Mucosa of stomach (tissue), 1 donor: Measurements from ENCODE around the gene SAMD4B.
"Not testable (repeated sequence)": the region's sequence is repeated elsewhere in the genome, so short reads cannot be mapped to it uniquely, and the experiment has no call there.

Experiments
- H3K27me3 ChIP-seq: one replicate; pipeline ENCODE4 v1.7.0; 2013; ENCODE audit warnings: mild to moderate bottlenecking, low read length; ENCODE audit not compliant: control insufficient read depth, insufficient read depth
- H3K36me3 ChIP-seq: one replicate; pipeline ENCODE4 v1.7.0; 2013; ENCODE audit warnings: low read length; ENCODE audit not compliant: control insufficient read depth, insufficient read depth
- H3K4me1 ChIP-seq: one replicate; pipeline ENCODE4 v1.7.0; 2013; ENCODE audit warnings: mild to moderate bottlenecking, low read length; ENCODE audit not compliant: control insufficient read depth, insufficient read depth
- H3K4me3 ChIP-seq: one replicate; pipeline ENCODE4 v1.7.0; 2013; ENCODE audit warnings: low read length
- H3K9ac ChIP-seq: one replicate; pipeline ENCODE4 v1.7.0; 2013; ENCODE audit warnings: mild to moderate bottlenecking, low read length, moderate library complexity
- H3K9me3 ChIP-seq: one replicate; pipeline ENCODE4 v1.7.0; 2013; ENCODE audit warnings: mild to moderate bottlenecking, low read length, moderate library complexity; ENCODE audit not compliant: control insufficient read depth
- donor health status: Pancreatic carcinoma.

Gene SAMD4B

DNA sequence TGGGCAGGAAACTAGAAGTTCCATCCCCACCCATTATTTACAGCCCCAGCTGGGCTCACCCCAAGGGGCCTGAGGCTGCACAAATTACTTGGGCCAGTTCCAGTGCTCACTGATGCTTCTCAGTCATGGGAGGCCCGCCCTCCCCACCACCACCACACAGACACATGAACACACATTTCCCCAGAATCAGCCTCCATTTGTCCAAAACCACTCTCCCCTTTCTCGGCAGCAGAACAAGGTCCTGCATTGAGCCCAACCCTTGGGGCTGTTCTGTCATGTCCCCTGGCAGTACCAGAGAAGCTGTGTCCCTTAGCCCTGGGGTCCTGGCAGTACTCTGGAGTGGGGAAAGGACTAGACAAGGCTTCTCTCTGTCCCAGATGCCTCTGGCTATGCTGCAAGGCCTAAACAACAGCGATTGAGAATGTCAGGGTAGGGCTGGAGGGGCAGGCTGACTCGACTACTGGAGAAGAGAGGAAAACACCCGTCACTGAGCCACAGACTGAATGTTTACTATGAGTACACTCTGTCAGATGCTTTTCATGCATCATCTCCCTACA, 21.8 kb downstream of the SAMD4B start:
- Histone ChIP-seq H3K4me1 (peaks cover 15% of the 10 kb centered on the region), H3K27me3 (no peaks in the 10 kb centered on the region), H3K9me3 (no peaks in the 10 kb centered on the region), H3K4me3 (no peak overlapping the region), H3K9ac (no peak overlapping the region), H3K36me3 (no peaks in the 10 kb centered on the region)

DNA sequence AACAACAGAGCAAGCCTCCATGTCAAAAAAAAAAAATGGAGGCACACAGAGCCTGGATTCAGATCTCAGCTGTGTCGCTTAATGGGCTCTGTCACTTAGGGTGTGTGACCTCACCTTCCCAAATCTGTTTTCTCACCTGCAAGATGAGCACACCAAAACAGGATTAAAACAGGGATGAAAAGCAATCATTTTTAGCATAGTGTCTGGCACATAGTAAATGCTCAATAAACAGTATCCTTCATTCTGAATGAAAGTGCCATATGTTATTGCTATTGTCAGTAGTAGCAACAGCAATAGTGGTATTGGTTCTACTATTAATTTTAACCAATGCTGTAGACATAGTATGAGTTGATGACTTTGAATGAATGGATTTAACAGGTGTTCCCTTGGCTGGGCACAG, 23.3 kb downstream of the SAMD4B start:
- Histone ChIP-seq H3K27me3 (no peaks in the 10 kb centered on the region), H3K36me3 (peaks cover 2% of the 10 kb centered on the region), H3K4me3 (no peak overlapping the region), H3K9ac (no peak overlapping the region), H3K9me3 (no peaks in the 10 kb centered on the region), H3K4me1 (peaks cover 15% of the 10 kb centered on the region)

DNA sequence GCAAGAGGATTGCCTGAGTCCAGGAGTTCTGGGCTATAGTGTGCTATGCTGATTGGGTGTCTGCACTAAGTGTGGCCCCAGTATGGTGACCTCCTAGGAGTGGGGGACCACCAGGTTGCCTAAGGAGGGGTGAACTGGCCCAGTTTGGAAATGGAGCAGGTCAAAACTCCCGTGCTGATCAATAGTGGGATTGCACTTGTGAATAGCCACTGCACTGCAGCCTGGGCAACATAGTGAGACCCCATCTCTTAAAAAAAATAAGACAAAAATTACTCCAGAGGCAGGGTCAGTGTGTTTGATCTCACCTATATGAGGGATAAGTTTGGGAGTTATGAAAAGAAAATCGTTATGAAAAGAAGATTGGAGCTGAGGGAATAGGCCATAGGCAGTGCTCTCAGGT, 27.0 kb downstream of the SAMD4B start:
- Histone ChIP-seq H3K4me1 (peaks cover 13% of the 10 kb centered on the region), H3K4me3 (no peak overlapping the region), H3K9ac (no peak overlapping the region), H3K27me3 (no peaks in the 10 kb centered on the region), H3K9me3 (no peaks in the 10 kb centered on the region), H3K36me3 (peaks cover 5% of the 10 kb centered on the region)

DNA sequence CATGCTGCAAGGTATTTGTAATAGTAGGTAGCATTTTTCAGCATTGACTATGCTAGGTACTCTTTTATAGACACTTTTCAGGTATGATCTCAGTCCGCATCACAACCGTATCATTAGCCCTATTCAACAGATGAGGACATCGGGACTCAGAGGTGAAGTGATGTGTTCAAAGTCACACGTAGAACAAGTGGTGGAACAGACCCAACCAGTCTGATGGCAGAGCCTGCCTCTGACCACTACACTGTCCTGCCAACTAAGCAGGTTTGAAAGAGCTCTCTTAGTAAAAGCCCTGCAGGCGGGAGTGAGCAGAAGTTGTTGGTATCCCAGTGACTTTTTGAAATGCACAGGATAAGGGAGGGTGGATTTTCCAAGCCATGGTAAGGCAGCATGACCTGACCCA, 28.5 kb downstream of the SAMD4B start:
- H3K9ac ChIP-seq, result no peak overlapping the region

DNA sequence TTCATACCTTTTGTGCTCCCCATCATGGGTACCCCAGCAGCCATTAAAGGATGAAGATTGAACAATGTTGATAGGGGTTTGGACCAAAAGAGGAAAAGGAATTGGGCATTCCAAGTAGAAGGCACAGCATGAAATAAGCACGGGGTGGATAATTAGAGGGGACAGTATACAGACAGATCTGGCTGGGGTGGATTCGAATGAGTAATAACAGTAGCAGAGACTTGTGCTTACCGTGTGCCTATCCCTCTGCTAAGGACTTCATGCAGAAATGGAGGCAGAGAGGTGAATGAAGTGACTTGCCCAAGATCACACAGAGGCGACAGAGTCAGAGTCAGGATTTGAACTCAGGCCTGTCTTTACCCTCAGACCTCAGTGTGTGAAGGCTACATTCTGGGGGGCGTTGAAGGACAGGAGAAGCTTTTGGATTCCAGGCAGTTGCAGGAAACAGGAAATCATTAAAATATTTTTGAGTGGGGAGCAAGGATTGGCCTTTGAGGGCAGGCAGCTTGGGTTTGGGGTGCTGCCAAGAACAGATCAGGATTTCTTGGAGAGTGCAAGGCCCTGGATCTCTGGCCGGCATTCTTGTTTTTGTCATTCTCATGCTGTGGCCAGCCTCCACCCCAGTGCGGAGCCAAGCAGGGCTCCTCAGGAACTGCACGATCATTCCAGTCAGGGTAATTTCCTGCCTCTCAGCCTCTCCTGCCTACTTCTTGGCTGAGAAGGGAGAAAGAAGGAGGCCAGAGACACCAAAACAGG, 30.0 kb downstream of the SAMD4B start:
- Histone ChIP-seq H3K4me3 (no peak overlapping the region), H3K9me3 (no peaks in the 10 kb centered on the region), H3K27me3 (no peaks in the 10 kb centered on the region), H3K9ac (peak overlapping the region; percentile 18), H3K4me1 (peaks cover 13% of the 10 kb centered on the region), H3K36me3 (peaks cover 21% of the 10 kb centered on the region)

More for the DNA sequence above, 28.5 kb downstream of the SAMD4B start:
- H3K4me1 ChIP-seq, result peaks cover 13% of the 10 kb centered on the region
- peaks cover 9% of the 10 kb centered on the region for H3K36me3 ChIP-seq
- H3K27me3 ChIP-seq, result no peaks in the 10 kb centered on the region
- no peaks in the 10 kb centered on the region for H3K9me3 ChIP-seq
- no peak overlapping the region for H3K4me3 ChIP-seq

DNA sequence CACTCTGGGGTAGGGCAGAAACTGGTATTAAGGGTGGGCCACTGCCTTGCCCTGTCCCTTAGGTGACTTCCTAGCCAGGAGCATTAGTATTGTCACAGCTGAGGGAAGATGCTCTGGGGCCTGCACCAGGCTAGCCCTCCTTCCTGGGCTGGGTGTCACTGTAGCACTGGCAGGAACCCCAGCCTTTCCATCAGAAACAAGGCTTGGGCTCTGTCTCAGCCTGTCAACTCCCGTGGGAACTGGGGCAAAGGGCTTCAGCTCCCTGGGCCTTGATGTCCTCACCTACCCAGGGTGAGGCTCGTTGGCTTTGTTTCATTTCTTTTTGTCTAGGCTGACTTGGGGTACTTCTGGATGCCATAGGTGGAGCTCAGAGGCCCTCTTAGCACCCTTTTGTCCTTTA, 30.7 kb downstream of the SAMD4B start:
- Histone ChIP-seq H3K9me3 (no peaks in the 10 kb centered on the region), H3K4me1 (peaks cover 13% of the 10 kb centered on the region), H3K36me3 (peaks cover 28% of the 10 kb centered on the region), H3K27me3 (no peaks in the 10 kb centered on the region), H3K9ac (peak overlapping the region; percentile 18), H3K4me3 (no peak overlapping the region)

DNA sequence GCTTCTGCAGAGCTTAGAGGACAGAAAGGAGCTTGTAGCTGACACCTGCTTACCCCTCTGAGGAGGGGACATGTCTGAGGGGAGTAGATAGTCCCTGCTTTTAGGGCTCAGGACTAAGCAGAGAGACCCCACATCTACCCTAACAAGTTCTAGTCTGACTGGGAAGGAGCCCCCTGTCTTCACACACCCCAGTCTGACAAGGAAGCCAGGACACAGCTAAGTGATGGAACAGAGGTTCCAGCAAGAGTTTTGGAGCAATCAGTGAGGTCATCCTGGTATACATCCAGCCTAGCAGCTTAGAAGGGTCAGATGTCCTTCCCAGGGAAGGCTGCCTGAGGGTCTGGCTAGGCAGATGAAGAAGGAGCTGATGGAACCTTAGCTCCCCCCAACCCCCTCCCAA, 33.7 kb downstream of the SAMD4B start:
- H3K27me3 ChIP-seq, result no peaks in the 10 kb centered on the region
- H3K4me1 ChIP-seq, result peaks cover 13% of the 10 kb centered on the region
- H3K4me3 ChIP-seq, result no peak overlapping the region
- no peak overlapping the region for H3K9ac ChIP-seq
- H3K9me3 ChIP-seq, result no peaks in the 10 kb centered on the region
- H3K36me3 ChIP-seq, result peaks cover 40% of the 10 kb centered on the region

DNA sequence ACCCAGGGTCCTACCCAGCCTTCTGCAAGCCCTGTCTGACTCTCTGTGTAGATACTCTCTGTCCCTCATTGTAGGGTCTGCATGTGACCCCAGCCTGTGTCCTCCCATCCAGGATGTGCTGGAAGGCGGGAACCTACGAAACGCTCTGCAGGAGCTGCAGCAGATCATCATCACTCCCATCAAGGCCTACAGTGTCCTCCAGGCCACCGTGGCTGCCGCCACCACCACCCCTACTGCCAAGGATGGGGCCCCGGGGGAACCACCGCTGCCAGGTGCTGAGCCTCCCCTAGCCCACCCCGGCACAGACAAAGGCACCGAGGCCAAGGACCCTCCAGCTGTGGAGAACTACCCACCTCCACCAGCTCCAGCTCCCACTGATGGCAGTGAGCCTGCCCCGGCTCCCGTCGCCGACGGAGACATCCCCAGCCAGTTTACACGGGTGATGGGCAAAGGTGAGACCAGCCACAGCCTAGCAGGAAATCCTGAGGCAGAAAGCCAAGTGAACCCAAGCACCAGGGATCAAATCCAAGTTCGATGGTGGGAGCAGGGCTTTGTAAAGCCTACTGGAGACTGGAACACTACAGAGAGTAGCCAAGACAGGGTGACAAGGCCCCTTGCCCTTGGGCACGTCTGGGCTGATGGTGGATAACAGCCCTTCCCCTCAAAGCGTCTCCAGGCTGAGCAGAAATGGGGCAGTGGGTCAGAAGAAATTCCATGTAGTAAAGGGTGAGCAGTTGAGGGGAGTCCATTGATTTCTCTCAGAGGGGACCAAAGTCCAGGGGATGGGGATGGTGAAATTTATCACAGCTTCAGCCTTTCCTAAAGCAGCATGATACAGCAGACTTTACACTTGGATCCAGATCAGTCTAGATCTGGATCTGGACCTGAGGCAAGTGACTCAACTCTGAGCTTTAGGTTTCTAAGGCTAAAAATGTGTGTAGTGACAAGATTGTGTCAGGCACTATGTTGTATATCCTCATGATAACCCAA, 35.4 kb downstream of the SAMD4B start:
- Histone ChIP-seq H3K36me3 (peaks cover 45% of the 10 kb centered on the region), H3K9ac (no peak overlapping the region), H3K27me3 (no peaks in the 10 kb centered on the region), H3K9me3 (no peaks in the 10 kb centered on the region), H3K4me3 (no peak overlapping the region), H3K4me1 (peaks cover 6% of the 10 kb centered on the region)

DNA sequence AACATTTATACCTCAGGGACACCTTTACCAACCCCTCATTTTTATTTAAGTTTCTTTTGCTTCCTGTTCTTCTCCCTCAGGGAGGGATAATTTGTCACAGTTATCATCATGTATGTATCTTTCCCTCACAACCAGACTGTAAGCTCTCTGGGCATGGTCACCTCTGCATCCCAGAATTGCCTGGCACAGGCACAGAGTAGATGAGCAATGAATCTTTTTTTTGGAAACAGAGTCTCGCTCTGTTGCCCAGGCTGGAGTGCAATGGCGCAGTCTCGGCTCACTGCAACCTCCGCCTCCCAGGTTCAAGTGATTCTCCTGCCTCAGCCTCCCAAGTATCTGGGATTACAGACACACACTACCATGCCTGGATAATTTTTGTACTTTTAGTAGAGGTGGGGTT, 37.1 kb downstream of the SAMD4B start:
- not testable (repeated sequence) for H3K27me3 ChIP-seq, H3K9ac ChIP-seq, H3K4me3 ChIP-seq, H3K4me1 ChIP-seq, H3K9me3 ChIP-seq
- peaks cover 45% of the 10 kb centered on the region for H3K36me3 ChIP-seq

DNA sequence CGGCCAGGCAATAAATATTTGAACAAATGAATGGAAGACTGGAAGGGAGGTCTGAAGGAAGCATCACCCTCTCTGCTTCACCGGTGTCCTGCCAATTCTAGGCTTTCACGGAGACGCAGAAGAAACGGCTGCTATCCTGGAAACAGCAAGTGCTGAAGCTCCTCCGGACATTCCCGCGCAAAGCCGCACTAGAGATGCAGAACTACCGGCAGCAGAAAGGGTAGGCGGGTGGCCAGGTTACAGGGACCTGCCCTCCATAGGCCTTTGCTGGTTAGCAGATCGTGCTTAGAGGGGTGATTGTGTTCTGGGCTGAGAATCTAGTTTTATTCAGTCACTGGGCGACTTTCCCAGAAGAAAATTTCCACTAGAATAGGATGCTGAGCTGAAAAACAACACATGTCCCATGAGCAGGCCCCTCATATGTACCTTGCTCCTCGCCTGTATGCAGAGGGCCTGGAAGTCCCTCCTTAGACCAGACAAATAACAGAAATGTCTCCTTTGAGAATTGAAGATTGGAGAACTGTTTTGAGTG, 37.7 kb downstream of the SAMD4B start:
- Histone ChIP-seq H3K36me3 (peaks cover 45% of the 10 kb centered on the region), H3K9me3 (no peaks in the 10 kb centered on the region), H3K27me3 (no peaks in the 10 kb centered on the region), H3K4me3 (no peak overlapping the region), H3K9ac (no peak overlapping the region), H3K4me1 (no peaks in the 10 kb centered on the region)

DNA sequence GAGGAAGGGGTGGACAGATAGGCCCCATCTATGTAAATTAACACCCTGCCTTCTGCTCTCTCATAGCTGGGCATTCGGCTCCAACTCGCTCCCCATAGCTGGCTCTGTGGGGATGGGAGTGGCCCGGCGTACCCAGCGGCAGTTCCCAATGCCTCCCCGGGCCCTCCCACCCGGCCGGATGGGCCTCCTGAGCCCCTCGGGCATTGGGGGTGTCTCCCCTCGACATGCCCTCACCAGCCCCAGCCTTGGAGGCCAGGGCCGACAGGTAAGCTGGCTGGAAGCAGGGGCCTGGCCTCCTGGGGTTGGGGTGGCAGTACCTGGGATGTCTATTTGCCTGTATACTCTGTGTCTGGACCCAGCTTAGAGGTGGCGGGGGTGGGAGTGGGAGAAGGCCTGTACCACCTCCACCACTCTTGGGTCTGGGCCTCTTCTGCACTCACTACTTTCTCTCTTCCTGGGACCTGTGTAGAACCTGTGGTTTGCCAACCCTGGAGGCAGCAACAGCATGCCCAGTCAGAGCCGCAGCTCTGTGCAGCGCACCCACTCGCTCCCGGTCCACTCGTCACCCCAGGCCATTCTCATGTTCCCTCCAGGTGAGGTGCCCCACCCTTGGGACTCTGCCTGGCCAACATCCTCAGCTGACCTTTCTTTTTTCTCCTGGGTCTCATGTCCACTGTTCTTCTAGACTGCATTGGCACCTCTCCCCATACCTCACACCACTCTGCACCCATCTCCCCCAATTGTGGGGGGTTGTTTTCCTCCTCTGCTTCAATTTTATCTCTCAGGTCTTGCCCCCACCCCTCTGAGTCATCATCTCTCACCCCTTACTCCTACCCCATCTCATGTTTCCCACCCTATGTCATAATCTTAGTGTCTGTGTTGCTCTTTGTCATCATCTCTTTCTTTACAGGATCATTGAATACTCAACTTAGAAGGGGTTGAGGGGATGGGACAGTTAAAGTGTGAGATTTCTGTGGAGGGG, 38.6 kb downstream of the SAMD4B start:
- Histone ChIP-seq H3K27me3 (no peaks in the 10 kb centered on the region), H3K36me3 (peaks cover 41% of the 10 kb centered on the region), H3K9ac (no peak overlapping the region), H3K9me3 (no peaks in the 10 kb centered on the region), H3K4me1 (no peaks in the 10 kb centered on the region), H3K4me3 (no peak overlapping the region)
